ENCODE measurements around the gene NOTCH3.
A peak's percentile ranks its signal among the peaks of the same experiment; 100 is the strongest.

NOTCH3 gene

GRCh38 chr19:15138427-15138826 is 62.4 kb downstream of the NOTCH3 start:
- Histone ChIP-seq H3K4me1 (ENCODE audit: control insufficient read depth, insufficient read depth, low read length) (no peaks in the 10 kb centered on the region), H3K4me3 (ENCODE audit: insufficient read depth, low read depth, low read length) (no peak overlapping the region)

GRCh38 chr19:15137777-15138176 is 63.0 kb downstream of the NOTCH3 start:
- no peaks in the 10 kb centered on the region for H3K27me3 ChIP-seq (ENCODE audit: control insufficient read depth, insufficient read depth, low read length, poor library complexity, severe bottlenecking)
- no peaks in the 10 kb centered on the region for H3K36me3 ChIP-seq (ENCODE audit: control insufficient read depth, insufficient read depth, low read length)
- H3K27ac ChIP-seq (ENCODE audit: insufficient read depth, low read depth, low read length, poor library complexity, severe bottlenecking), result no peak overlapping the region

More at GRCh38 chr19:15138427-15138826, 62.4 kb downstream of the NOTCH3 start:
- H3K9me3 ChIP-seq (ENCODE audit: control insufficient read depth, low read length), result no peaks in the 10 kb centered on the region
- H3K27me3 ChIP-seq (ENCODE audit: control insufficient read depth, insufficient read depth, low read length, poor library complexity, severe bottlenecking), result no peaks in the 10 kb centered on the region
- H3K27ac ChIP-seq (ENCODE audit: insufficient read depth, low read depth, low read length, poor library complexity, severe bottlenecking), result no peak overlapping the region
- no peaks in the 10 kb centered on the region for H3K36me3 ChIP-seq (ENCODE audit: control insufficient read depth, insufficient read depth, low read length)
- 100% methylated on average over 1 of the region's 1 CpG; no CpG with 5 or more reads in 1 of the 2 experiments for WGBS, 2 experiments

GRCh38 chr19:15136234-15136954 is 64.4 kb downstream of the NOTCH3 start:
- H3K4me1 ChIP-seq (ENCODE audit: control insufficient read depth, insufficient read depth, low read length), result no peaks in the 10 kb centered on the region

More at GRCh38 chr19:15137777-15138176, 63.0 kb downstream of the NOTCH3 start:
- H3K9me3 ChIP-seq (ENCODE audit: control insufficient read depth, low read length), result no peaks in the 10 kb centered on the region
- no peaks in the 10 kb centered on the region for H3K4me1 ChIP-seq (ENCODE audit: control insufficient read depth, insufficient read depth, low read length)
- H3K4me3 ChIP-seq (ENCODE audit: insufficient read depth, low read depth, low read length), result no peak overlapping the region

GRCh38 chr19:15129856-15130585 is 70.8 kb downstream of the NOTCH3 start:
- H3K4me1 ChIP-seq (ENCODE audit: control insufficient read depth, insufficient read depth, low read length), result no peaks in the 10 kb centered on the region
- no peaks in the 10 kb centered on the region for H3K36me3 ChIP-seq (ENCODE audit: control insufficient read depth, insufficient read depth, low read length)
- H3K27ac ChIP-seq (ENCODE audit: insufficient read depth, low read depth, low read length, poor library complexity, severe bottlenecking), result no peak overlapping the region
- no peaks in the 10 kb centered on the region for H3K9me3 ChIP-seq (ENCODE audit: control insufficient read depth, low read length)
- 76 to 77% methylated on average over 15 to 16 of the region's 16 CpGs for WGBS, 2 experiments
- H3K27me3 ChIP-seq (ENCODE audit: control insufficient read depth, insufficient read depth, low read length, poor library complexity, severe bottlenecking), result no peaks in the 10 kb centered on the region
- no peak overlapping the region for H3K4me3 ChIP-seq (ENCODE audit: insufficient read depth, low read depth, low read length)

More at GRCh38 chr19:15136234-15136954, 64.4 kb downstream of the NOTCH3 start:
- H3K27ac ChIP-seq (ENCODE audit: insufficient read depth, low read depth, low read length, poor library complexity, severe bottlenecking), result no peak overlapping the region
- no peaks in the 10 kb centered on the region for H3K27me3 ChIP-seq (ENCODE audit: control insufficient read depth, insufficient read depth, low read length, poor library complexity, severe bottlenecking)
- 79 to 90% methylated on average over 2 of the region's 2 CpGs for WGBS, 2 experiments
- no peak overlapping the region for H3K4me3 ChIP-seq (ENCODE audit: insufficient read depth, low read depth, low read length)
- no peaks in the 10 kb centered on the region for H3K36me3 ChIP-seq (ENCODE audit: control insufficient read depth, insufficient read depth, low read length)
- no peaks in the 10 kb centered on the region for H3K9me3 ChIP-seq (ENCODE audit: control insufficient read depth, low read length)

GRCh38 chr19:15128162-15128770 is 72.5 kb downstream of the NOTCH3 start:
- WGBS, 2 experiments, result 82 to 84% methylated on average over 6 of the region's 6 CpGs
- Histone ChIP-seq H3K4me3 (ENCODE audit: insufficient read depth, low read depth, low read length) (no peak overlapping the region), H3K36me3 (ENCODE audit: control insufficient read depth, insufficient read depth, low read length) (no peaks in the 10 kb centered on the region)

GRCh38 chr19:15126131-15126910 is 74.5 kb downstream of the NOTCH3 start:
- H3K27me3 ChIP-seq (ENCODE audit: control insufficient read depth, insufficient read depth, low read length, poor library complexity, severe bottlenecking), result no peaks in the 10 kb centered on the region
- WGBS, 2 experiments, result 91 to 94% methylated on average over 2 of the region's 2 CpGs
- no peaks in the 10 kb centered on the region for H3K9me3 ChIP-seq (ENCODE audit: control insufficient read depth, low read length)
- H3K4me3 ChIP-seq (ENCODE audit: insufficient read depth, low read depth, low read length), result peak overlapping the region; percentile 77
- H3K4me1 ChIP-seq (ENCODE audit: control insufficient read depth, insufficient read depth, low read length), result peaks cover 3% of the 10 kb centered on the region
- no peak overlapping the region for H3K27ac ChIP-seq (ENCODE audit: insufficient read depth, low read depth, low read length, poor library complexity, severe bottlenecking)
- peaks cover 4% of the 10 kb centered on the region for H3K36me3 ChIP-seq (ENCODE audit: control insufficient read depth, insufficient read depth, low read length)

More at GRCh38 chr19:15128162-15128770, 72.5 kb downstream of the NOTCH3 start:
- no peak overlapping the region for H3K27ac ChIP-seq (ENCODE audit: insufficient read depth, low read depth, low read length, poor library complexity, severe bottlenecking)
- no peaks in the 10 kb centered on the region for H3K27me3 ChIP-seq (ENCODE audit: control insufficient read depth, insufficient read depth, low read length, poor library complexity, severe bottlenecking)
- peaks cover 3% of the 10 kb centered on the region for H3K4me1 ChIP-seq (ENCODE audit: control insufficient read depth, insufficient read depth, low read length)
- H3K9me3 ChIP-seq (ENCODE audit: control insufficient read depth, low read length), result no peaks in the 10 kb centered on the region

GRCh38 chr19:15125232-15126067 is 75.3 kb downstream of the NOTCH3 start:
- no peaks in the 10 kb centered on the region for H3K27me3 ChIP-seq (ENCODE audit: control insufficient read depth, insufficient read depth, low read length, poor library complexity, severe bottlenecking)
- H3K27ac ChIP-seq (ENCODE audit: insufficient read depth, low read depth, low read length, poor library complexity, severe bottlenecking), result peak overlapping the region; percentile 91
- peaks cover 4% of the 10 kb centered on the region for H3K36me3 ChIP-seq (ENCODE audit: control insufficient read depth, insufficient read depth, low read length)
- H3K4me3 ChIP-seq (ENCODE audit: insufficient read depth, low read depth, low read length), result peak overlapping the region; percentile 77
- H3K9me3 ChIP-seq (ENCODE audit: control insufficient read depth, low read length), result no peaks in the 10 kb centered on the region
- H3K4me1 ChIP-seq (ENCODE audit: control insufficient read depth, insufficient read depth, low read length), result peaks cover 3% of the 10 kb centered on the region
- WGBS, 2 experiments, result 0% methylated on average over 59 of the region's 61 CpGs

GRCh38 chr19:15124572-15125231 is 76.1 kb downstream of the NOTCH3 start:
- H3K4me3 ChIP-seq (ENCODE audit: insufficient read depth, low read depth, low read length), result peak overlapping the region; percentile 77
- WGBS, 2 experiments, result 7 to 9% methylated on average over 33 of the region's 33 CpGs
- no peak overlapping the region for H3K27ac ChIP-seq (ENCODE audit: insufficient read depth, low read depth, low read length, poor library complexity, severe bottlenecking)
- H3K4me1 ChIP-seq (ENCODE audit: control insufficient read depth, insufficient read depth, low read length), result peaks cover 3% of the 10 kb centered on the region
- no peaks in the 10 kb centered on the region for H3K9me3 ChIP-seq (ENCODE audit: control insufficient read depth, low read length)
- H3K27me3 ChIP-seq (ENCODE audit: control insufficient read depth, insufficient read depth, low read length, poor library complexity, severe bottlenecking), result no peaks in the 10 kb centered on the region
- peaks cover 4% of the 10 kb centered on the region for H3K36me3 ChIP-seq (ENCODE audit: control insufficient read depth, insufficient read depth, low read length)

GRCh38 chr19:15123900-15124299 is 76.9 kb downstream of the NOTCH3 start:
- 94 to 95% methylated on average over 5 of the region's 5 CpGs for WGBS, 2 experiments
- Histone ChIP-seq H3K27ac (ENCODE audit: insufficient read depth, low read depth, low read length, poor library complexity, severe bottlenecking) (no peak overlapping the region), H3K36me3 (ENCODE audit: control insufficient read depth, insufficient read depth, low read length) (peaks cover 9% of the 10 kb centered on the region), H3K27me3 (ENCODE audit: control insufficient read depth, insufficient read depth, low read length, poor library complexity, severe bottlenecking) (no peaks in the 10 kb centered on the region), H3K4me3 (ENCODE audit: insufficient read depth, low read depth, low read length) (no peak overlapping the region), H3K4me1 (ENCODE audit: control insufficient read depth, insufficient read depth, low read length) (peaks cover 3% of the 10 kb centered on the region), H3K9me3 (ENCODE audit: control insufficient read depth, low read length) (no peaks in the 10 kb centered on the region)
